HEK293T (cell line): Measurements from ENCODE around the gene CD38.

ENCODE experiments used
- CTCF ChIA-PET: fragments of 350-600 bp; formaldehyde crosslinking; extraction: SDS; loops from one replicate; lab custom pipeline; 2021; ENCODE audit warnings: antibody characterized with exemption, inconsistent platforms; lab: Yijun Ruan, JAX
- POLR2A ChIA-PET: fragments of 350-600 bp; formaldehyde crosslinking; extraction: SDS; loops from one replicate; lab custom pipeline; 2020; ENCODE audit warnings: antibody characterized with exemption, inconsistent platforms; lab: Yijun Ruan, JAX
- DNase-seq: peaks from one replicate; pipeline ENCODE4 v3.0.0; 2012; ENCODE audit warnings: mixed read lengths; ENCODE audit errors: extremely low spot score
- ARNT ChIP-seq: fragments of 450-650 bp; IDR thresholded peaks from 2 replicates; pipeline ENCODE4 v1.6.1; 2017; ENCODE audit warnings: mild to moderate bottlenecking
- BHLHE40 ChIP-seq: fragments of 450-650 bp; IDR thresholded peaks from 2 replicates; pipeline ENCODE4 v1.6.1; 2016; ENCODE audit warnings: mild to moderate bottlenecking, moderate library complexity, borderline replicate concordance
- CTBP1 ChIP-seq: fragments of 450-650 bp; IDR thresholded peaks from 2 replicates; pipeline ENCODE4 v1.6.1; 2016; ENCODE audit warnings: borderline replicate concordance
- ELF4 ChIP-seq: fragments of 450-650 bp; IDR thresholded peaks from 2 replicates; pipeline ENCODE4 v1.6.1; 2017; ENCODE audit warnings: antibody characterized with exemption
- FOXA1 ChIP-seq: fragments of 450-650 bp; IDR thresholded peaks from 2 replicates; pipeline ENCODE4 v1.6.1; 2016; ENCODE audit warnings: mild to moderate bottlenecking
- FOXK2 ChIP-seq: fragments of 450-650 bp; IDR thresholded peaks from 2 replicates; pipeline ENCODE4 v1.6.1; 2016; ENCODE audit warnings: mild to moderate bottlenecking
- FOXM1 ChIP-seq: fragments of 450-650 bp; IDR thresholded peaks from 2 replicates; pipeline ENCODE4 v1.6.1; 2017; ENCODE audit warnings: mild to moderate bottlenecking, borderline replicate concordance
- HDGF ChIP-seq: fragments of 450-650 bp; IDR thresholded peaks from 2 replicates; pipeline ENCODE4 v1.6.1; 2017; ENCODE audit warnings: antibody characterized with exemption, borderline replicate concordance
- L3MBTL2 ChIP-seq: fragments of 450-650 bp; conservative IDR thresholded peaks from 2 replicates; pipeline ENCODE4 v1.6.1; 2016; ENCODE audit warnings: mild to moderate bottlenecking
- LEF1 ChIP-seq: fragments of 450-650 bp; IDR thresholded peaks from 2 replicates; pipeline ENCODE4 v1.6.1; 2017; ENCODE audit warnings: mild to moderate bottlenecking, borderline replicate concordance
- NFRKB ChIP-seq: fragments of 450-650 bp; IDR thresholded peaks from 2 replicates; pipeline ENCODE4 v1.6.1; 2016; ENCODE audit warnings: mild to moderate bottlenecking, moderate library complexity
- PKNOX1 ChIP-seq: fragments of 450-650 bp; IDR thresholded peaks from 2 replicates; pipeline ENCODE4 v1.6.1; 2016
- SP1 ChIP-seq: fragments of 450-650 bp; IDR thresholded peaks from 2 replicates; pipeline ENCODE4 v1.6.1; 2017
- SUZ12 ChIP-seq: fragments of 450-650 bp; IDR thresholded peaks from 2 replicates; pipeline ENCODE4 v1.6.1; 2016; ENCODE audit warnings: mild to moderate bottlenecking
- TARDBP ChIP-seq: fragments of 450-650 bp; IDR thresholded peaks from 2 replicates; pipeline ENCODE4 v1.6.1; 2016
- ZNF384 ChIP-seq: fragments of 450-650 bp; IDR thresholded peaks from 2 replicates; pipeline ENCODE4 v1.6.1; 2016

Gene CD38

DNA sequence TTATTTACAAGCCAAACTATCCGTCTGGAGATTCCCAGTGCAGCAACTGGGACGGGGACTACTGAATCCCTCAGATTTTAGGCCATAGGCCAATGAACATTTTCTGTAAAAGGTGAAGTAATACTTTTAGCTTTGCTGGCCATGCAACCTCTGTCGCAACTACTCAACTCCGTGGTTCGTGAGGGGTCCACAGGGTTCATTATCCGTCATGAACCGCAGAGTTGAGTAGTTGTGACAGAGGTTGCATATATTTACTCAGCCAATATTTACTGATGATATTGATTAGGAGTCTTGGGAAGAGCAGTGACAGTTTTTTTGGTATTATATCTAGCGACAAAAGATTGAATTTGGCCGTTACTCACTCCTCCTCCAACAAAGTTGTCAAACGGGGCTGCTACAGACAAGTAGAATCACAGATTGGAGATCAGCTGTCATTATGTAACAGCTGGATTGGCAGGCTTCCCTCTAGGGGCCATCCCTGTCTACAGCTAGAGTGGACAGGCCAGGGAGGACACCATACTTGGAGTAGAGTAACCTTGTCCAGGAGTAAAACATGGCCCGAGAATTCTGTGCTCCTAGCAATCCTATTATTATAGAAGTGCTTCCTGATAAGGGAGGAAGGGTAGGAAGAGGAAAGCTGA, 37.2 kb upstream of the CD38 start:
- ChIA-PET POLR2A (no interaction called here), CTCF (no interaction called here)
- no peak for DNase-seq
- TF ChIP-seq TARDBP (no peak), NFRKB (no peak), SP1 (no peak), SUZ12 (no peak)

- CTCF ChIA-PET, result interaction anchor here (0.6 kb wide), 1 partner anchor 92 kb away, joined by 3 read pairs; no protein-coding TSS in a partner anchor
- TF ChIP-seq ELF4 (no peak), NFRKB (no peak), PKNOX1 (no peak), BHLHE40 (no peak), CTBP1 (no peak), TARDBP (no peak), ARNT (no peak), SUZ12 (no peak), ZNF384 (no peak), SP1 (no peak), FOXM1 (no peak), LEF1 (no peak), FOXK2 (no peak)
- no peak for DNase-seq
- POLR2A ChIA-PET, result no interaction called here
Measured at GRCh38 chr4:15742083-15742582, 36.0 kb upstream of the CD38 start.

DNA sequence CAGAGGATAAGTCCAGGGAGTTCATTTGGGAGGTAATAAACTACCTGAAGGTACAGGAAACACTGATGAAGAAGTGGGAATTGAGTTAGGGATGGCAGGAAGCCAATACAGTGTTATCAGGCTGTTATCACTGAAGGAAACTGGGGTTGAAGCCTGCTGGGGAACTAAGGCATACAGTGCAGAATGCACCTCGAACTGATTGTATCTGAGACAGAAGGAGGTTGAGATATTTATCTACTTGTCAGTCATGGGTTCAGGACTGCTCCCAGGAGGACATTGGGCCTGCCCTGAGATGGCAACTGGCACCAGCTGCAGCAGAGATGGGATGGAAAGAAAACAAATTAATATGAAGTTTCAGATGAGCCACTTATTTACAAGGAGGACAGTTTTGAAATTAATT, 35.5 kb upstream of the CD38 start:
- TF ChIP-seq BHLHE40 (no peak), TARDBP (no peak), SUZ12 (no peak), PKNOX1 (no peak), LEF1 (no peak), ELF4 (no peak), FOXK2 (no peak), SP1 (no peak), ARNT (no peak), FOXM1 (no peak), L3MBTL2 (no peak), FOXA1 (no peak), CTBP1 (no peak), HDGF (no peak), NFRKB (no peak), ZNF384 (no peak)
- no peak for DNase-seq
- ChIA-PET POLR2A (no interaction called here), CTCF (no interaction called here)

GRCh38 chr4:15744016-15744545, 34.0 kb upstream of the CD38 start:
- ChIA-PET POLR2A (interaction anchor here (1.0 kb wide), 1 partner anchor 62 kb away, joined by 3 read pairs; the partner anchor contains the start of gene FAM200B), CTCF (interaction anchor here (1.0 kb wide), 1 partner anchor 61 kb away, joined by 5 read pairs; no protein-coding TSS in a partner anchor)

DNA sequence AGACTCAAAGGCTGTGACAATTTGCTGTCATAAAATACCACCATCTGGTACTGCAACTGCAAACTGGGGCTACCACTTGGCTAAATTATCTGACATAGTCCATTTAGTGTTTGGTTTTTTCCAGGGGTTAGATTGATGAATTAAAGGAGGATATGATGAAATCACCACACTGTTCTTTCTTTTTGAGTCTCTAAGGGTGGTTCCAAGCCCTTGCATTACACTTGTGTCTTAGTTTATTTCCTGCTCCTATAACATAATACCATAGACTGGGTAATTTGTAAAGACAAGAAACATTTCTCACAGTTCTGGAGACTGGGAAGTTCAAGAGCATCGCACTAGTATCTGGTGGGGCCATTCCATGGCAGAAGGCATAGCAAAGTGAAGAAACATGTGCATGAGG, 32.0 kb upstream of the CD38 start:
- TF ChIP-seq ARNT, result no peak
- TF ChIP-seq FOXM1, result no peak
- TF ChIP-seq ZNF384, result no peak
- POLR2A ChIA-PET, result no interaction called here
- CTCF ChIA-PET, result no interaction called here
- DNase-seq, result no peak

More at GRCh38 chr4:15744016-15744545, 34.0 kb upstream of the CD38 start:
- no peak for TF ChIP-seq ARNT
- TF ChIP-seq L3MBTL2, result no peak
- no peak for TF ChIP-seq TARDBP
- TF ChIP-seq SP1, result no peak
- no peak for DNase-seq

- TF ChIP-seq CTBP1, result no peak
- no peak for TF ChIP-seq SUZ12
- TF ChIP-seq SP1, result no peak
- TF ChIP-seq ELF4, result no peak
- no peak for TF ChIP-seq TARDBP
- no peak for TF ChIP-seq FOXA1
- no peak for TF ChIP-seq PKNOX1
- TF ChIP-seq FOXM1, result no peak
- no peak for TF ChIP-seq FOXK2
- no peak for TF ChIP-seq ARNT
- ChIA-PET CTCF (no interaction called here), POLR2A (no interaction called here)
- no peak for DNase-seq
Measured at GRCh38 chr4:15749001-15749400, 29.1 kb upstream of the CD38 start.

DNA sequence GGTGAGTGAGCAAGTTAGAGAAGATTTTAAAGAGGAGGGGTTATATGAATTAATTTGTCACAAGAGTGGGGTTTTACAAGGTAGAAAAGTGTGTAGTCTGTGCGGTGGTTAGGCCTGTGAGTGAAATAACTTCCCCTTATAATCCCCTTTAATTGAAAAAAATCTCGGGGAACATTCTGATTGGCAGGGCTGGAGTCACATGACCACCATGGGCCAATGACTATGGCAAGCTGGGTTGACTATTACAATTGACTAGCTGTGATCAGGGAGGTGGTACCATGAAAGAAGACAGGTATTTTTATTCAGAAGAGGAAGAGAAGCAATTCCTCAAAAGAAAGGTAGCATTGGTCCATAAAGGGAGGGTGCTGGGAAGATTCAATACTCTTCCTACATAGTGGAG, 27.0 kb upstream of the CD38 start:
- ChIA-PET POLR2A (no interaction called here), CTCF (no interaction called here)
- no peak for DNase-seq
- TF ChIP-seq LEF1 (no peak), FOXA1 (no peak), L3MBTL2 (no peak), ZNF384 (no peak)
